Spleen (tissue), 11 donors: ENCODE measurements around the gene UPK1A. TPM values are rescaled to one million over a fixed set of nuclear protein-coding genes. Genes with fewer than 3 reads are reported as not detected.

Experiments
- DNase-seq: peaks from one replicate; pipeline ENCODE4 v3.0.0-alpha.2; 2020
- H3K27ac ChIP-seq, 8 donors: fragments of 200-600 bp; sonication (generic) in 7 of 8; 1 replicate in 4 of 8; 2 replicates in 4 of 8; pipeline versions ENCODE4 v1.5.0 to v1.8.0; 2016 to 2021; ENCODE audit warnings: inconsistent platforms in 4 of 8, mild to moderate bottlenecking in 4 of 8, moderate library complexity in 1 of 8
- H3K27me3 ChIP-seq, 7 donors: fragments of 200-600 bp; sonication (generic) in 6 of 7; replicated peaks in 1 of 7; 1 replicate in 4 of 7; 2 replicates in 3 of 7; pipeline versions ENCODE4 v1.5.0 to v1.8.0; 2016 to 2021; ENCODE audit warnings: inconsistent platforms in 3 of 7, mild to moderate bottlenecking in 1 of 7
- H3K36me3 ChIP-seq, 6 donors: fragments of 200-600 bp; sonication (generic) in 5 of 6; 1 replicate in 4 of 6; 2 replicates in 2 of 6; pipeline versions ENCODE4 v1.5.0 to v1.8.0; 2016 to 2021; ENCODE audit warnings: inconsistent platforms in 2 of 6
- H3K4me1 ChIP-seq, 6 donors: fragments of 200-600 bp; sonication (generic) in 5 of 6; 1 replicate in 3 of 6; 2 replicates in 3 of 6; pipeline versions ENCODE4 v1.5.0 to v1.8.0; 2016 to 2021; ENCODE audit warnings: inconsistent platforms in 3 of 6
- H3K4me3 ChIP-seq, 8 donors: fragments of 200-600 bp; sonication (generic) in 7 of 8; 1 replicate in 4 of 8; 2 replicates in 4 of 8; pipeline versions ENCODE4 v1.5.0 to v1.8.0; 2016 to 2021; ENCODE audit warnings: inconsistent platforms in 4 of 8, mild to moderate bottlenecking in 4 of 8, moderate library complexity in 2 of 8
- H3K9me3 ChIP-seq, 8 donors: fragments of 200-600 bp; sonication (generic) in 7 of 8; 1 replicate in 4 of 8; 2 replicates in 4 of 8; pipeline versions ENCODE4 v1.5.0 to v1.8.0; 2016 to 2021; ENCODE audit warnings: inconsistent platforms in 4 of 8
- POLR2A ChIP-seq, 3 donors: fragments of 450-650 bp; IDR thresholded peaks; one replicate each; pipeline ENCODE4 v1.5.1; 2017; ENCODE audit warnings: antibody characterized with exemption in 3 of 3, mild to moderate bottlenecking in 1 of 3
- POLR2AphosphoS5 ChIP-seq, 3 donors: sonication (generic); formaldehyde crosslinking; IDR thresholded peaks; one replicate each; pipeline ENCODE4 v1.5.1; 2017; ENCODE audit warnings: antibody characterized with exemption in 3 of 3
- WGBS, 5 donors: extraction: QIAGEN DNeasy Blood & Tissue Kit in 3 of 5; methylation state at CpG; one replicate each; pipeline versions ENCODE4 v1.1.5 to v1.1.7; 2013 to 2018; 5-methylcytosine and 5-hydroxymethylcytosine counted together
- intact Hi-C: fragments of 100-400 bp; cut with DNase I; formaldehyde crosslinking; loops from one replicate; pipeline ENCODE4 v1.15.0; 2023; ENCODE audit warnings: low total_unique reads
- polyA plus RNA-seq, 3 donors: library from polyadenylated mRNA; stranded (reverse); fragments of 200-250 nt; gene quantifications; one replicate each; pipeline ENCODE4 v1.2.1, GENCODE V29; 2013
- total RNA-seq, 7 donors: library from RNA; depleted of rRNA in 3 of 7; stranded (reverse); fragments of >200 nt in 3 of 7; fragmentation: NEBNext Ultra II Directional in 4 of 7; extraction: Animal tissue kit (Norgen Biotek cat#: 25700) in 4 of 7; gene quantifications; one replicate each; pipeline versions ENCODE4 v1.1.0 to v1.2.1, GENCODE V29; 2016 to 2021
- TF ChIP-seq, protein P1 (sequence below), 11 experiments: fragments of 200-600 bp in 7 of 11; fragments of 450-650 bp in 4 of 11; sonication (generic) in 4 of 11; IDR thresholded peaks in 8 of 11; conservative IDR thresholded peaks in 3 of 11; 1 replicate in 7 of 11; 2 replicates in 4 of 11; pipeline versions ENCODE4 v1.4.0 to v1.8.0; 2016 to 2021; ENCODE audit warnings: antibody characterized with exemption in 11 of 11, inconsistent platforms in 4 of 11, mild to moderate bottlenecking in 1 of 11
- donor health status: healthy with polysubstance abuse.
- donor health status: DM: no; HTN: no; CAD: no; lungs with moderate emphysema.
- donor health status: DM: no; HTN: no; CAD: no.
- donor health status: Bipolar disorder and iron deficiency.
- donor health status: healthy.
- donor health status: DM: no; HTN: no; CAD: no.
- donor health status: DM: yes; HTN: yes; CAD: no.

The UPK1A gene
- total and polyA plus RNA-seq, 10 donors: 0.11 TPM; not detected in 9

DNA sequence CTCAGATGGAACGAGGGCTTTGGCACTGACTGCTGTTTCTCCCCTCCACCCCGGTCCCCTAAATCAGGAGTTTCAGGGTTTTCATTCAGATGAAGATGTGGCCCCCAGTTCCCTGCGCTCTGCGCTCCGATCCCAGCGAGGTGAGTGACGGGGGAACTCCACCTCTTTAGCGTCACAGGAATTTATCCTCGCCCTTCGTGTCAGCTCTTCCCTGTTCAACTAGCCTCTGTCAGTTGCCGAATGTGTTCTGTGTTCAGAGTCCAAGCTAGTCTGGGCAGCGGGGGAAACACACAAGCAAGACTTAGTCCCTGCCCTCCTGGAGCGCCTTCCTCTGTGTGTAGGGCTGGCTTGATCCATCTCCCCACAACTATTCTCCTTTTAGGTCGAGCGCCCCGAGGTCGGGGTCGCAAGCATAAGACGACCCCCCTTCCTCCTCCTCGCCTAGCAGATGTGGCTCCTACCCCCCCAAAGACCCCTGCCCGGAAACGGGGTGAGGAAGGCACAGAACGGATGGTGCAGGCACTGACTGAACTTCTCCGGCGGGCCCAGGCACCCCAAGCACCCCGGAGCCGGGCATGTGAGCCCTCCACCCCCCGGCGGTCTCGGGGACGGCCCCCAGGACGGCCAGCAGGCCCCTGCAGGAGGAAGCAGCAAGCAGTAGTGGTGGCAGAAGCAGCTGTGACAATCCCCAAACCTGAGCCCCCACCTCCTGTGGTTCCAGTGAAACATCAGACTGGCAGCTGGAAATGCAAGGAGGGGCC is 53.3 kb downstream of the UPK1A start:
- intact Hi-C loops: loop anchor here (10.0 kb wide), 1 partner anchor 165 kb away; no protein-coding TSS in a partner anchor
- H3K27ac ChIP-seq: peak overlapping the region in 1 of 8 donors; percentile 97
- no peaks in the 10 kb centered on the region for H3K27me3 ChIP-seq
- peaks cover 0 to 53% (median 46%) of the 10 kb centered on the region in 6 donors for H3K36me3 ChIP-seq
- peaks cover 29 to 76% (median 41%) of the 10 kb centered on the region in 6 donors for H3K4me1 ChIP-seq
- TF ChIP-seq, protein P1, sequence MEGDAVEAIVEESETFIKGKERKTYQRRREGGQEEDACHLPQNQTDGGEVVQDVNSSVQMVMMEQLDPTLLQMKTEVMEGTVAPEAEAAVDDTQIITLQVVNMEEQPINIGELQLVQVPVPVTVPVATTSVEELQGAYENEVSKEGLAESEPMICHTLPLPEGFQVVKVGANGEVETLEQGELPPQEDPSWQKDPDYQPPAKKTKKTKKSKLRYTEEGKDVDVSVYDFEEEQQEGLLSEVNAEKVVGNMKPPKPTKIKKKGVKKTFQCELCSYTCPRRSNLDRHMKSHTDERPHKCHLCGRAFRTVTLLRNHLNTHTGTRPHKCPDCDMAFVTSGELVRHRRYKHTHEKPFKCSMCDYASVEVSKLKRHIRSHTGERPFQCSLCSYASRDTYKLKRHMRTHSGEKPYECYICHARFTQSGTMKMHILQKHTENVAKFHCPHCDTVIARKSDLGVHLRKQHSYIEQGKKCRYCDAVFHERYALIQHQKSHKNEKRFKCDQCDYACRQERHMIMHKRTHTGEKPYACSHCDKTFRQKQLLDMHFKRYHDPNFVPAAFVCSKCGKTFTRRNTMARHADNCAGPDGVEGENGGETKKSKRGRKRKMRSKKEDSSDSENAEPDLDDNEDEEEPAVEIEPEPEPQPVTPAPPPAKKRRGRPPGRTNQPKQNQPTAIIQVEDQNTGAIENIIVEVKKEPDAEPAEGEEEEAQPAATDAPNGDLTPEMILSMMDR (IDR thresholded peaks at IDR 0.05 in 8 of 11, conservative IDR thresholded peaks at IDR 0.05 in 3 of 11): no peak
- TF ChIP-seq POLR2A (IDR thresholded peaks at IDR 0.05): no peak
- TF ChIP-seq POLR2AphosphoS5 (IDR thresholded peaks at IDR 0.05): no peak
- no peaks in the 10 kb centered on the region for H3K9me3 ChIP-seq
- WGBS, 5 donors: 88 to 94% (median 91%) methylated on average over 25 to 32 of the region's 32 CpGs
- H3K4me3 ChIP-seq: peak overlapping the region in 6 of 8 donors; percentile 75 to 97 (median 88)
- DNase-seq: peak; percentile 79

DNA sequence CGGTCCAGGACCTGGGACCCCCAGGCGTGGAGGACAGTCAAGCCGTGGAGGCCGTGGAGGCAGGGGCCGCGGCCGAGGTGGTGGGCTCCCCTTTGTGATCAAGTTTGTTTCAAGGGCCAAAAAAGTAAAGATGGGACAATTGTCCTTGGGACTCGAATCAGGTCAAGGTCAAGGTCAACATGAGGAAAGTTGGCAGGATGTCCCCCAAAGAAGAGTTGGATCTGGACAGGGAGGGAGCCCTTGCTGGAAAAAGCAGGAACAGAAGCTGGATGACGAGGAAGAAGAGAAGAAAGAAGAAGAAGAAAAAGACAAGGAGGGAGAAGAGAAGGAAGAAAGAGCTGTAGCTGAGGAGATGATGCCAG is 53.8 kb downstream of the UPK1A start:
- H3K4me1 ChIP-seq: peaks cover 26 to 70% (median 36%) of the 10 kb centered on the region in 6 donors
- peak overlapping the region in 1 of 8 donors; percentile 87 for H3K4me3 ChIP-seq
- no peak for TF ChIP-seq POLR2A (IDR thresholded peaks at IDR 0.05)
- TF ChIP-seq, protein P1 (IDR thresholded peaks at IDR 0.05 in 8 of 11, conservative IDR thresholded peaks at IDR 0.05 in 3 of 11): no peak
- TF ChIP-seq POLR2AphosphoS5 (IDR thresholded peaks at IDR 0.05): no peak
- no peaks in the 10 kb centered on the region for H3K9me3 ChIP-seq
- DNase-seq: no peak
- H3K27ac ChIP-seq: peak overlapping the region in 1 of 8 donors; percentile 97
- 86 to 92% (median 88%) methylated on average over 9 of the region's 9 CpGs for WGBS, 5 donors
- intact Hi-C loops: no loop called here
- H3K27me3 ChIP-seq: no peaks in the 10 kb centered on the region
- H3K36me3 ChIP-seq: peaks cover 0 to 58% (median 52%) of the 10 kb centered on the region in 6 donors

DNA sequence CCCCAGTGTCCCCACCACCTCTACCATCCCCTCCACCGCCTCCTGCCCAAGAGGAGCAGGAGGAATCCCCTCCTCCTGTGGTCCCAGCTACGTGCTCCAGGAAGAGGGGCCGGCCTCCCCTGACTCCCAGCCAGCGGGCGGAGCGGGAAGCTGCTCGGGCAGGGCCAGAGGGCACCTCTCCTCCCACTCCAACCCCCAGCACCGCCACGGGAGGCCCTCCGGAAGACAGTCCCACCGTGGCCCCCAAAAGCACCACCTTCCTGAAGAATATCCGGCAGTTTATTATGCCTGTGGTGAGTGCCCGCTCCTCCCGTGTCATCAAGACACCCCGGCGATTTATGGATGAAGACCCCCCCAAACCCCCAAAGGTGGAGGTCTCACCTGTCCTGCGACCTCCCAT is 54.3 kb downstream of the UPK1A start:
- no peak overlapping the region for H3K4me3 ChIP-seq
- 78 to 91% (median 86%) methylated on average over 15 to 17 of the region's 17 CpGs for WGBS, 5 donors
- no peak overlapping the region for H3K27ac ChIP-seq
- peaks cover 21 to 65% (median 31%) of the 10 kb centered on the region in 6 donors for H3K4me1 ChIP-seq
- no peaks in the 10 kb centered on the region for H3K9me3 ChIP-seq
- intact Hi-C loops: no loop called here
- TF ChIP-seq POLR2AphosphoS5 (IDR thresholded peaks at IDR 0.05) (peak in 1 of 3 donors; percentile 29), POLR2A (IDR thresholded peaks at IDR 0.05) (no peak)
- H3K27me3 ChIP-seq: no peaks in the 10 kb centered on the region
- DNase-seq: no peak
- H3K36me3 ChIP-seq: peaks cover 0 to 63% (median 57%) of the 10 kb centered on the region in 6 donors

DNA sequence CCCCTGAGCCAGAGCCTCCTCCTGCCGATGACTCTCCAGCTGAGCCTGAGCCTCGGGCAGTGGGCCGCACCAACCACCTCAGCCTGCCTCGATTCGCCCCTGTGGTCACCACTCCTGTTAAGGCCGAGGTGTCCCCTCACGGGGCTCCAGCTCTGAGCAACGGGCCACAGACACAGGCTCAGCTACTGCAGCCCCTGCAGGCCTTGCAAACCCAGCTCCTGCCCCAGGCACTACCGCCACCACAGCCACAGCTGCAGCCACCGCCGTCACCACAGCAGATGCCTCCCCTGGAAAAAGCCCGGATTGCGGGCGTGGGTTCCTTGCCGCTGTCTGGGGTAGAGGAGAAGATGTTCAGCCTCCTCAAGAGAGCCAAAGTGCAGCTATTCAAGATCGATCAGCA is 55.1 kb downstream of the UPK1A start:
- Histone ChIP-seq H3K27me3 (no peaks in the 10 kb centered on the region), H3K27ac (no peak overlapping the region), H3K4me1 (peaks cover 14 to 58% (median 24%) of the 10 kb centered on the region in 6 donors), H3K9me3 (no peaks in the 10 kb centered on the region), H3K36me3 (peaks cover 0 to 71% (median 64%) of the 10 kb centered on the region in 6 donors), H3K4me3 (no peak overlapping the region)
- intact Hi-C loops: no loop called here
- TF ChIP-seq POLR2AphosphoS5 (IDR thresholded peaks at IDR 0.05) (peak in 1 of 3 donors; percentile 56), POLR2A (IDR thresholded peaks at IDR 0.05) (no peak)
- TF ChIP-seq, protein P1 (IDR thresholded peaks at IDR 0.05 in 8 of 11, conservative IDR thresholded peaks at IDR 0.05 in 3 of 11): no peak
- 93 to 97% (median 95%) methylated on average over 14 to 16 of the region's 16 CpGs for WGBS, 5 donors
- no peak for DNase-seq
